A549 (cell line): ENCODE measurements around the gene GNGT2. TPM values are rescaled to one million over a fixed set of nuclear protein-coding genes. Genes with fewer than 3 reads are reported as not detected.

ENCODE experiments used
- CHD4 ChIP-seq: fragments of 200-600 bp; sonication (generic); IDR thresholded peaks from 2 replicates; pipeline ENCODE4 v1.6.1; 2016; ENCODE audit warnings: antibody characterized with exemption, mild to moderate bottlenecking, borderline replicate concordance
- EHMT2 ChIP-seq: fragments of 200-600 bp; sonication (generic); IDR thresholded peaks from 2 replicates; pipeline ENCODE4 v1.6.1; 2016; ENCODE audit warnings: antibody characterized with exemption, low read depth, mild to moderate bottlenecking, moderate library complexity
- EP300 ChIP-seq, 2 experiments: fragments of >200 bp; sonication (Bioruptor Twin); formaldehyde crosslinking; IDR thresholded peaks; 2 replicates in 1 of 2; 3 replicates in 1 of 2; pipeline ENCODE4 v1.6.1; 2016 to 2017
- FOSB ChIP-seq: fragments of 250-450 bp; sonication (Bioruptor Pico); IDR thresholded peaks from 2 replicates; pipeline ENCODE4 v1.5.0; 2020; ENCODE audit warnings: mild to moderate bottlenecking, moderate library complexity
- FOSL2 ChIP-seq, 2 experiments: fragments of 450-650 bp in 1 of 2; fragments of >200 bp in 1 of 2; sonication (Bioruptor Twin) in 1 of 2; formaldehyde crosslinking; IDR thresholded peaks; 2 replicates each; pipeline versions ENCODE4 v1.5.0 to v1.6.1; 2016 to 2020; ENCODE audit warnings: mild to moderate bottlenecking in 1 of 2, moderate library complexity in 1 of 2
- GATA3 ChIP-seq: IDR thresholded peaks from 2 replicates; pipeline ENCODE4 v1.6.1; 2012; ENCODE audit warnings: borderline replicate concordance
- HDAC2 ChIP-seq: fragments of 200-600 bp; sonication (generic); IDR thresholded peaks from 2 replicates; pipeline ENCODE4 v1.6.1; 2016
- HOXA7 ChIP-seq: fragments of 250-450 bp; sonication (Bioruptor Pico); IDR thresholded peaks from 2 replicates; pipeline ENCODE4 v1.5.0; 2020; ENCODE audit warnings: mild to moderate bottlenecking, moderate library complexity
- JUN ChIP-seq, 2 experiments: fragments of >200 bp; sonication (Bioruptor Twin); formaldehyde crosslinking; IDR thresholded peaks; 2 replicates in 1 of 2; 3 replicates in 1 of 2; pipeline ENCODE4 v1.6.1; 2016 to 2017
- JUNB ChIP-seq: fragments of >200 bp; sonication (Bioruptor Twin); formaldehyde crosslinking; IDR thresholded peaks from 2 replicates; pipeline ENCODE4 v1.6.1; 2016
- KDM1A ChIP-seq: fragments of 200-600 bp; sonication (generic); IDR thresholded peaks from 2 replicates; pipeline ENCODE4 v1.6.1; 2016; ENCODE audit warnings: low read depth, mild to moderate bottlenecking
- NFE2L2 ChIP-seq: fragments of 150-350 bp; conservative IDR thresholded peaks from 2 replicates; pipeline ENCODE4 v1.6.1; 2014; ENCODE audit warnings: low read length
- NR3C1 ChIP-seq: fragments of >200 bp; sonication (Bioruptor Twin); formaldehyde crosslinking; IDR thresholded peaks from 3 replicates; pipeline ENCODE4 v1.6.1; 2017
- POLR2AphosphoS2 ChIP-seq: conservative IDR thresholded peaks from 2 replicates; pipeline ENCODE4 v1.6.1; 2012; ENCODE audit warnings: low read length, improper control_type of control experiment, inconsistent platforms
- RAD21 ChIP-seq, 2 experiments: fragments of >200 bp in 1 of 2; sonication (Bioruptor Twin) in 1 of 2; formaldehyde crosslinking in 1 of 2; IDR thresholded peaks in 1 of 2; conservative IDR thresholded peaks in 1 of 2; 2 replicates in 1 of 2; 3 replicates in 1 of 2; pipeline ENCODE4 v1.6.1; 2012 to 2018; ENCODE audit warnings: inconsistent platforms in 1 of 2
- RFX5 ChIP-seq: fragments of 450-650 bp; IDR thresholded peaks from 2 replicates; pipeline ENCODE4 v1.7.1; 2014; ENCODE audit warnings: antibody characterized with exemption, mild to moderate bottlenecking, moderate library complexity
- SMC3 ChIP-seq: fragments of >200 bp; sonication (Bioruptor Twin); formaldehyde crosslinking; IDR thresholded peaks from 3 replicates; pipeline ENCODE4 v1.6.1; 2018; ENCODE audit warnings: inconsistent platforms
- TP53 ChIP-seq: fragments of 250-450 bp; sonication (Bioruptor Pico); IDR thresholded peaks from 2 replicates; pipeline ENCODE4 v1.5.0; 2021; ENCODE audit warnings: mild to moderate bottlenecking, moderate library complexity
- ZC3H11A ChIP-seq: fragments of 450-650 bp; IDR thresholded peaks from 2 replicates; pipeline ENCODE4 v1.6.1; 2014; ENCODE audit warnings: antibody characterized with exemption, mild to moderate bottlenecking
- ZNF302 ChIP-seq: fragments of 250-450 bp; sonication (Bioruptor Pico); IDR thresholded peaks from 2 replicates; pipeline ENCODE4 v1.9.0; 2021; ENCODE audit warnings: inconsistent platforms, mild to moderate bottlenecking, moderate library complexity
- polyA plus RNA-seq, 4 experiments: library from polyadenylated mRNA; depleted of rRNA in 3 of 4; stranded (reverse); fragments of >200 nt; fragmentation: RNase III in 1 of 4; extraction: RNeasy Plus Mini Kit Qiagen cat#74134 plus additional on column Dnase treatment in 1 of 4; gene quantifications; 2 replicates in 3 of 4; 3 replicates in 1 of 4; pipeline ENCODE4 v1.2.3, GENCODE V29; 2011 to 2017
- TF ChIP-seq, protein P1 (sequence below): fragments of 200-600 bp; sonication (generic); IDR thresholded peaks from 2 replicates; pipeline ENCODE4 v1.6.1; 2016; ENCODE audit warnings: antibody characterized with exemption, mild to moderate bottlenecking, moderate library complexity
- TF ChIP-seq, protein P2 (sequence below): fragments of 450-650 bp; IDR thresholded peaks from 2 replicates; pipeline ENCODE4 v1.6.1; 2014; ENCODE audit warnings: antibody characterized with exemption
- TF ChIP-seq, protein P3 (sequence below): IDR thresholded peaks from 2 replicates; pipeline ENCODE4 v1.6.1; 2012; ENCODE audit warnings: low read depth, borderline replicate concordance
- TF ChIP-seq, protein P4 (sequence below): fragments of >200 bp; sonication (Bioruptor Twin); formaldehyde crosslinking; IDR thresholded peaks from 2 replicates; pipeline ENCODE4 v1.6.1; 2016

Gene GNGT2
- polyA plus RNA-seq, 2 of the 4 experiments (the other 2 are of a cell fraction), result 0.31 TPM; not detected in 1

DNA sequence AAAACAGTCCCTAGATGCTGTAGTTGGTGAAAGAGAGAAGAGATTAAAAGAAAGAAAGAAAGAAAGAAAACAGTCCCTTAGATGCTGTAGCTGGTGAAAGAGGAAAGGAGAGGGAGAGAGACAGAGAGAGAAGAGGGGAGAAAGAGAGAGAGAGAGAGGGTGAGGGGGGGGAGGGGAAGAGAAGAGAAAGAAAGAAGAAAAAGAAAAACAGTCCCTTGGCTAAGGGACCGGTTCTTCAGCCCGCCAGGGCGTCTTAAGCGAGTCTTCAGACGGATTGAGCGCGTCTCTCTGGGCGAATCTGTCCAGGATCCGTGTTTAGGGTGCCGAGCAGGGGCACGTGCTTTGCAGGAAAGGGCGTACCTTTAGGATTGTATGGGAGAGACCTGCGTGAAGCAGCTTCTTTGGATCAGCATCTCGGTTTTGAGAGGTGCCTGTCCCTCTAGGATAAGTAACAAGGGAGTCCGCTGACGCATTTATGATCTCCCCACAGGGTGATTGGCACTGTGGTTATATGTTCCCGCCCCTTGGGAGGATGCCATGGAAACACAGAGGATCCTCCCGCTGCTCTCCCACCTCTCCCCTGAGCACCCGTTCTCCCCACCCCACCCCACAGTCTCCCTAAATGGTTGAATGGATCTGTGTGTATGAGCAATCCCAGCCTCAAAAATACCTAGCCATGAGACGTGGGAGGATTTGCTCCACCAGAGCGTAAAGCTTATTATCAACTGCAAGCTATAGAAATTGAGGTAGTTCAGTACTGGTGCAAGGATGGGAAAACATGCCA is 16.7 kb downstream of the GNGT2 start (continued):
- TF ChIP-seq ZC3H11A (no peak), EHMT2 (no peak), JUNB (no peak), NFE2L2 (no peak), FOSB (CRISPR knock-in tag) (no peak), NR3C1 (no peak), GATA3 (no peak), EP300 (IDR thresholded peaks at IDR 0.05) (no peak), POLR2AphosphoS2 (no peak), CHD4 (no peak), HDAC2 (no peak), ZNF302 (CRISPR knock-in tag) (no peak), RFX5 (no peak), SMC3 (no peak), KDM1A (no peak), TP53 (CRISPR knock-in tag) (no peak), HOXA7 (CRISPR knock-in tag) (no peak), RAD21 (conservative IDR thresholded peaks at IDR 0.05 in 1 of 2, IDR thresholded peaks at IDR 0.05 in 1 of 2) (0 out of 5 replicates have a peak, but pooled peaks of 1 of the 2 experiments have one; percentile 8), FOSL2 (IDR thresholded peaks at IDR 0.05) (no peak), FOSL2 (CRISPR knock-in tag; IDR thresholded peaks at IDR 0.05) (0 out of 2 replicates have a peak, but pooled peaks have one; percentile 20), JUN (IDR thresholded peaks at IDR 0.05) (no peak)
- TF ChIP-seq, protein P1, sequence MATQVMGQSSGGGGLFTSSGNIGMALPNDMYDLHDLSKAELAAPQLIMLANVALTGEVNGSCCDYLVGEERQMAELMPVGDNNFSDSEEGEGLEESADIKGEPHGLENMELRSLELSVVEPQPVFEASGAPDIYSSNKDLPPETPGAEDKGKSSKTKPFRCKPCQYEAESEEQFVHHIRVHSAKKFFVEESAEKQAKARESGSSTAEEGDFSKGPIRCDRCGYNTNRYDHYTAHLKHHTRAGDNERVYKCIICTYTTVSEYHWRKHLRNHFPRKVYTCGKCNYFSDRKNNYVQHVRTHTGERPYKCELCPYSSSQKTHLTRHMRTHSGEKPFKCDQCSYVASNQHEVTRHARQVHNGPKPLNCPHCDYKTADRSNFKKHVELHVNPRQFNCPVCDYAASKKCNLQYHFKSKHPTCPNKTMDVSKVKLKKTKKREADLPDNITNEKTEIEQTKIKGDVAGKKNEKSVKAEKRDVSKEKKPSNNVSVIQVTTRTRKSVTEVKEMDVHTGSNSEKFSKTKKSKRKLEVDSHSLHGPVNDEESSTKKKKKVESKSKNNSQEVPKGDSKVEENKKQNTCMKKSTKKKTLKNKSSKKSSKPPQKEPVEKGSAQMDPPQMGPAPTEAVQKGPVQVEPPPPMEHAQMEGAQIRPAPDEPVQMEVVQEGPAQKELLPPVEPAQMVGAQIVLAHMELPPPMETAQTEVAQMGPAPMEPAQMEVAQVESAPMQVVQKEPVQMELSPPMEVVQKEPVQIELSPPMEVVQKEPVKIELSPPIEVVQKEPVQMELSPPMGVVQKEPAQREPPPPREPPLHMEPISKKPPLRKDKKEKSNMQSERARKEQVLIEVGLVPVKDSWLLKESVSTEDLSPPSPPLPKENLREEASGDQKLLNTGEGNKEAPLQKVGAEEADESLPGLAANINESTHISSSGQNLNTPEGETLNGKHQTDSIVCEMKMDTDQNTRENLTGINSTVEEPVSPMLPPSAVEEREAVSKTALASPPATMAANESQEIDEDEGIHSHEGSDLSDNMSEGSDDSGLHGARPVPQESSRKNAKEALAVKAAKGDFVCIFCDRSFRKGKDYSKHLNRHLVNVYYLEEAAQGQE, result no peak
- TF ChIP-seq, protein P2, sequence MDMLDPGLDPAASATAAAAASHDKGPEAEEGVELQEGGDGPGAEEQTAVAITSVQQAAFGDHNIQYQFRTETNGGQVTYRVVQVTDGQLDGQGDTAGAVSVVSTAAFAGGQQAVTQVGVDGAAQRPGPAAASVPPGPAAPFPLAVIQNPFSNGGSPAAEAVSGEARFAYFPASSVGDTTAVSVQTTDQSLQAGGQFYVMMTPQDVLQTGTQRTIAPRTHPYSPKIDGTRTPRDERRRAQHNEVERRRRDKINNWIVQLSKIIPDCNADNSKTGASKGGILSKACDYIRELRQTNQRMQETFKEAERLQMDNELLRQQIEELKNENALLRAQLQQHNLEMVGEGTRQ, result peak; percentile 34; the same call in 1 of the 2 replicates
- TF ChIP-seq, protein P3, sequence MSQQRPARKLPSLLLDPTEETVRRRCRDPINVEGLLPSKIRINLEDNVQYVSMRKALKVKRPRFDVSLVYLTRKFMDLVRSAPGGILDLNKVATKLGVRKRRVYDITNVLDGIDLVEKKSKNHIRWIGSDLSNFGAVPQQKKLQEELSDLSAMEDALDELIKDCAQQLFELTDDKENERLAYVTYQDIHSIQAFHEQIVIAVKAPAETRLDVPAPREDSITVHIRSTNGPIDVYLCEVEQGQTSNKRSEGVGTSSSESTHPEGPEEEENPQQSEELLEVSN, result peak; percentile 39; the same call in 1 of the 2 replicates
- TF ChIP-seq, protein P4, sequence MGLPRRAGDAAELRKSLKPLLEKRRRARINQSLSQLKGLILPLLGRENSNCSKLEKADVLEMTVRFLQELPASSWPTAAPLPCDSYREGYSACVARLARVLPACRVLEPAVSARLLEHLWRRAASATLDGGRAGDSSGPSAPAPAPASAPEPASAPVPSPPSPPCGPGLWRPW, result no peak
